ENCODE measurements around the gene FARP2. TPM values are rescaled to one million over a fixed set of nuclear protein-coding genes. Genes with fewer than 3 reads are reported as not detected.

The FARP2 gene
- total and polyA plus RNA-seq, 2 of the 13 experiments (the other 11 are each of a cell fraction or from before 2014, with no cell fraction given) = 28.0 to 45.4 TPM

DNA sequence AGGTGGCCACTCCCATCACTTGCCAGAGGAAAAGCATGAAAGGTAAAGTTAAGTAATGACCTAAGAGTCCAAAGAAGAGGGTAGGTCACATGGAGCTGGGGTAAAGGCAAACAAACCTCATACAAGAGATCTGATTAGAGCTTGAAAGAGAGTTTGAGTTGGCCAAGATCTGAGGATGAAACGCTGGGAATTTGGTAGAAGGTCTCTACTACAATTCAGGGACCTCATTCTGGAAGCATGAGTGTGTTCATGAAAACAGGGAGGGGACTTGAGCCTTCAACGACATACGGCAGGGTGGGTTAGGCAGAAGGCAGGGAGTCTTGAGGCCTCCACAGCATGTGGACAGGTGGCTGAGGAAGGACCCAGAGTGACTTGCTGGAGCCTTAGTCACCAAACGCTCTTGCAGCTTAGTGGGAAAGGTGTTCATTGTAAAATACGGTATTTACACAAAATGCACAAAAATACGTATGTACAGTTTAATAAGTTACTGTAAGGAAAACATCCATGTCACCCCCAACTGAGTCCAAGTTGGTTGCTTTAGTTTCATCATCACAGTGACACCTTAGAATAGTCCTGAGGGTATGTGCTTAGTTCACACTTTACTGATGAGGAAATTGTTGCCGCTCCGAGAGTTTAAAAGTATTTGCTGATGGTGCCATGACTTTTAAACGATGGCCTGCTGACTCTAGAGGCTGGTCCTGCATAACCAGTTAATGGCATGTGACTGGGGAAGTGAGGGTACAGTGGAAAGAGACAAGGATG is 5.0 kb upstream of the FARP2 start (continued):
- TF ChIP-seq SP1 (IDR thresholded peaks at IDR 0.05) (no peak), SP1 (CRISPR knock-in tag; IDR thresholded peaks at IDR 0.05) (0 out of 2 replicates have a peak, but pooled peaks have one; percentile 34), RBM22 (optimal IDR thresholded peaks at IDR 0.05; ENCODE audit: low read length) (peak; percentile 92), HIC2 (CRISPR knock-in tag; IDR thresholded peaks at IDR 0.05; ENCODE audit: low read depth) (0 out of 2 replicates have a peak, but pooled peaks have one; percentile 24), SMYD3 (CRISPR knock-in tag; IDR thresholded peaks at IDR 0.05) (peak; percentile 48; the same call in 1 of the 2 replicates), NFKBIZ (CRISPR knock-in tag; IDR thresholded peaks at IDR 0.05) (peak; percentile 23; the same call in 1 of the 2 replicates), TFE3 (CRISPR knock-in tag; IDR thresholded peaks at IDR 0.05) (peak; percentile 91), CREM (IDR thresholded peaks at IDR 0.05) (peak; percentile 63; the same call in 1 of the 2 replicates), CREM (CRISPR knock-in tag; IDR thresholded peaks at IDR 0.05) (no peak), ZNF556 (CRISPR knock-in tag; IDR thresholded peaks at IDR 0.05; ENCODE audit: borderline replicate concordance) (peak; percentile 29; the same call in 1 of the 2 replicates), ZNF784 (CRISPR knock-in tag; IDR thresholded peaks at IDR 0.05; ENCODE audit: borderline replicate concordance) (no peak), ZNF232 (CRISPR knock-in tag; IDR thresholded peaks at IDR 0.05; ENCODE audit: borderline replicate concordance) (no peak), POLR2G (IDR thresholded peaks at IDR 0.05; ENCODE audit: low read depth, low read length) (peak; percentile 24; the same call in 1 of the 2 replicates), GATAD1 (CRISPR knock-in tag; IDR thresholded peaks at IDR 0.05) (0 out of 2 replicates have a peak, but pooled peaks have one; percentile 26), GFI1 (CRISPR knock-in tag; IDR thresholded peaks at IDR 0.05; ENCODE audit: borderline replicate concordance) (peak; percentile 56; the same call in 1 of the 2 replicates), SMAD1 (CRISPR knock-in tag; IDR thresholded peaks at IDR 0.05; ENCODE audit: borderline replicate concordance, low read depth) (no peak)
- TF ChIP-seq, protein P1, sequence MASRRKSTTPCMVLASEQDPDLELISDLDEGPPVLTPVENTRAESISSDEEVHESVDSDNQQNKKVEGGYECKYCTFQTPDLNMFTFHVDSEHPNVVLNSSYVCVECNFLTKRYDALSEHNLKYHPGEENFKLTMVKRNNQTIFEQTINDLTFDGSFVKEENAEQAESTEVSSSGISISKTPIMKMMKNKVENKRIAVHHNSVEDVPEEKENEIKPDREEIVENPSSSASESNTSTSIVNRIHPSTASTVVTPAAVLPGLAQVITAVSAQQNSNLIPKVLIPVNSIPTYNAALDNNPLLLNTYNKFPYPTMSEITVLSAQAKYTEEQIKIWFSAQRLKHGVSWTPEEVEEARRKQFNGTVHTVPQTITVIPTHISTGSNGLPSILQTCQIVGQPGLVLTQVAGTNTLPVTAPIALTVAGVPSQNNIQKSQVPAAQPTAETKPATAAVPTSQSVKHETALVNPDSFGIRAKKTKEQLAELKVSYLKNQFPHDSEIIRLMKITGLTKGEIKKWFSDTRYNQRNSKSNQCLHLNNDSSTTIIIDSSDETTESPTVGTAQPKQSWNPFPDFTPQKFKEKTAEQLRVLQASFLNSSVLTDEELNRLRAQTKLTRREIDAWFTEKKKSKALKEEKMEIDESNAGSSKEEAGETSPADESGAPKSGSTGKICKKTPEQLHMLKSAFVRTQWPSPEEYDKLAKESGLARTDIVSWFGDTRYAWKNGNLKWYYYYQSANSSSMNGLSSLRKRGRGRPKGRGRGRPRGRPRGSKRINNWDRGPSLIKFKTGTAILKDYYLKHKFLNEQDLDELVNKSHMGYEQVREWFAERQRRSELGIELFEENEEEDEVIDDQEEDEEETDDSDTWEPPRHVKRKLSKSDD (CRISPR knock-in tag; IDR thresholded peaks at IDR 0.05; ENCODE audit: low read depth) = no peak
- TF ChIP-seq, protein P2, sequence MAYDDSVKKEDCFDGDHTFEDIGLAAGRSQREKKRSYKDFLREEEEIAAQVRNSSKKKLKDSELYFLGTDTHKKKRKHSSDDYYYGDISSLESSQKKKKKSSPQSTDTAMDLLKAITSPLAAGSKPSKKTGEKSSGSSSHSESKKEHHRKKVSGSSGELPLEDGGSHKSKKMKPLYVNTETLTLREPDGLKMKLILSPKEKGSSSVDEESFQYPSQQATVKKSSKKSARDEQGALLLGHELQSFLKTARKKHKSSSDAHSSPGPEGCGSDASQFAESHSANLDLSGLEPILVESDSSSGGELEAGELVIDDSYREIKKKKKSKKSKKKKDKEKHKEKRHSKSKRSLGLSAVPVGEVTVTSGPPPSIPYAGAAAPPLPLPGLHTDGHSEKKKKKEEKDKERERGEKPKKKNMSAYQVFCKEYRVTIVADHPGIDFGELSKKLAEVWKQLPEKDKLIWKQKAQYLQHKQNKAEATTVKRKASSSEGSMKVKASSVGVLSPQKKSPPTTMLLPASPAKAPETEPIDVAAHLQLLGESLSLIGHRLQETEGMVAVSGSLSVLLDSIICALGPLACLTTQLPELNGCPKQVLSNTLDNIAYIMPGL (CRISPR knock-in tag; IDR thresholded peaks at IDR 0.05; ENCODE audit: borderline replicate concordance in 1 of 2, low read depth in 1 of 2) = peak in 1 of 2 experiments; percentile 11; a peak in 1 of 4 replicates

Measured in HepG2 (cell line).